Hematopoietic multipotent progenitor cell treated with erythropoietin and hydrocortisone succinate and interleukin-3 and kit ligand, for 15 days (in vitro differentiated cells): ENCODE measurements around the gene F10.

Experiments used
- DNase-seq: peaks from one replicate; pipeline ENCODE4 v3.0.0-alpha.2; 2015; ENCODE audit warnings: low spot score

Gene F10

DNA sequence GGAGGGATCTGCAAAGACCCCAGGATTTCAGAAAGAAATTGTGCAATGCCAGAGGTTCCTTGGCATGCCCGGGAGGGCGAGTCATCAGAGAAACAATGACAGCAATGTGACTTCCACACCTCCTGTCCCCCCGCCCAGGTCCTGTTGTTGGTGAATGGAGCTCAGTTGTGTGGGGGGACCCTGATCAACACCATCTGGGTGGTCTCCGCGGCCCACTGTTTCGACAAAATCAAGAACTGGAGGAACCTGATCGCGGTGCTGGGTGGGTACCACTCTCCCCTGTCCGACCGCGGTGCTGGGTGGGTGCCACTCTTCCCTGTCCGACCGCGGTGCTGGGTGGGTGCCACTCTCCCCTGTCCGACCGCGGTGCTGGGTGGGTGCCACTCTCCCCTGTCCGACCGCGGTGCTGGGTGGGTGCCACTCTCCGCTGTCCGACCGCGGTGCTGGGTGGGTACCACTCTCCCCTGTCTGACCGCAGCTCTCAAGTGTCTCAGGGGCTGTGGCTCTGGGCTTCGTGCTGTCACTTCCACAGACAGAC, 5.2 kb upstream of the F10 start:
- no peak for DNase-seq

DNA sequence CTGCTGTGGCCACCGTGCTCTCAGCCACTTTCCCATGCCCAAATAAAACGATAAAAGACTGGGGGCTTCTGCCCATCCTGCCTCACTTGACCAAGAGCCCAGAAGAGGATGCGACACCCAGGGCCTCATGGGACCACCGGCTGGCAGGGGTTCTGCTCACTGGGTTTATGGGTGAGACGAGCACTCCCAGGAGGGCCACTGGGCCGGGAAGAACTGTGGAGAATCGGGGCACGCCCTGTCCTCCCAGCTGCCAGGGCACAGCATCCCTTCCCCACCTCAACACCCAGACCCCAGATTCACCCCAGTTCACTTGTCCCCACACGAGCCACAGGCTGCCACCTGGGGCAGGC, 4.7 kb upstream of the F10 start:
- no peak for DNase-seq

DNA sequence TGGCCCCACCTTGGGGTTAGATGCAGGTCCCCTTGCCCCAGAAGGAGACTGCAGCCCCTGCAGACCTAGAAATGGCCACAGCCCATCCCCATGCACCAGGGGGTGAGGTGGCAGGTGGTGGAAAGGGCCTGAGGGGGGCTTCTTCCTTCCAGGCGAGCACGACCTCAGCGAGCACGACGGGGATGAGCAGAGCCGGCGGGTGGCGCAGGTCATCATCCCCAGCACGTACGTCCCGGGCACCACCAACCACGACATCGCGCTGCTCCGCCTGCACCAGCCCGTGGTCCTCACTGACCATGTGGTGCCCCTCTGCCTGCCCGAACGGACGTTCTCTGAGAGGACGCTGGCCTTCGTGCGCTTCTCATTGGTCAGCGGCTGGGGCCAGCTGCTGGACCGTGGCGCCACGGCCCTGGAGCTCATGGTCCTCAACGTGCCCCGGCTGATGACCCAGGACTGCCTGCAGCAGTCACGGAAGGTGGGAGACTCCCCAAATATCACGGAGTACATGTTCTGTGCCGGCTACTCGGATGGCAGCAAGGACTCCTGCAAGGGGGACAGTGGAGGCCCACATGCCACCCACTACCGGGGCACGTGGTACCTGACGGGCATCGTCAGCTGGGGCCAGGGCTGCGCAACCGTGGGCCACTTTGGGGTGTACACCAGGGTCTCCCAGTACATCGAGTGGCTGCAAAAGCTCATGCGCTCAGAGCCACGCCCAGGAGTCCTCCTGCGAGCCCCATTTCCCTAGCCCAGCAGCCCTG, 4.2 kb upstream of the F10 start:
- DNase-seq: no peak

DNA sequence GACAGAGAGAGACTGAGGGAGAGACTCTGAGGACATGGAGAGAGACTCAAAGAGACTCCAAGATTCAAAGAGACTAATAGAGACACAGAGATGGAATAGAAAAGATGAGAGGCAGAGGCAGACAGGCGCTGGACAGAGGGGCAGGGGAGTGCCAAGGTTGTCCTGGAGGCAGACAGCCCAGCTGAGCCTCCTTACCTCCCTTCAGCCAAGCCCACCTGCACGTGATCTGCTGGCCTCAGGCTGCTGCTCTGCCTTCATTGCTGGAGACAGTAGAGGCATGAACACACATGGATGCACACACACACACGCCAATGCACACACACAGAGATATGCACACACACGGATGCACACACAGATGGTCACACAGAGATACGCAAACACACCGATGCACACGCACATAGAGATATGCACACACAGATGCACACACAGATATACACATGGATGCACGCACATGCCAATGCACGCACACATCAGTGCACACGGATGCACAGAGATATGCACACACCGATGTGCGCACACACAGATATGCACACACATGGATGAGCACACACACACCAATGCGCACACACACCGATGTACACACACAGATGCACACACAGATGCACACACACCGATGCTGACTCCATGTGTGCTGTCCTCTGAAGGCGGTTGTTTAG, 3.3 kb upstream of the F10 start:
- no peak for DNase-seq

DNA sequence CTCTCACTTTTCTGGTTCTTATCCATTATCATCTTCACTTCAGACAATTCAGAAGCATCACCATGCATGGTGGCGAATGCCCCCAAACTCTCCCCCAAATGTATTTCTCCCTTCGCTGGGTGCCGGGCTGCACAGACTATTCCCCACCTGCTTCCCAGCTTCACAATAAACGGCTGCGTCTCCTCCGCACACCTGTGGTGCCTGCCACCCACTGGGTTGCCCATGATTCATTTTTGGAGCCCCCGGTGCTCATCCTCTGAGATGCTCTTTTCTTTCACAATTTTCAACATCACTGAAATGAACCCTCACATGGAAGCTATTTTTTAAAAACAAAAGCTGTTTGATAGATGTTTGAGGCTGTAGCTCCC, 2.8 kb upstream of the F10 start:
- no peak for DNase-seq

DNA sequence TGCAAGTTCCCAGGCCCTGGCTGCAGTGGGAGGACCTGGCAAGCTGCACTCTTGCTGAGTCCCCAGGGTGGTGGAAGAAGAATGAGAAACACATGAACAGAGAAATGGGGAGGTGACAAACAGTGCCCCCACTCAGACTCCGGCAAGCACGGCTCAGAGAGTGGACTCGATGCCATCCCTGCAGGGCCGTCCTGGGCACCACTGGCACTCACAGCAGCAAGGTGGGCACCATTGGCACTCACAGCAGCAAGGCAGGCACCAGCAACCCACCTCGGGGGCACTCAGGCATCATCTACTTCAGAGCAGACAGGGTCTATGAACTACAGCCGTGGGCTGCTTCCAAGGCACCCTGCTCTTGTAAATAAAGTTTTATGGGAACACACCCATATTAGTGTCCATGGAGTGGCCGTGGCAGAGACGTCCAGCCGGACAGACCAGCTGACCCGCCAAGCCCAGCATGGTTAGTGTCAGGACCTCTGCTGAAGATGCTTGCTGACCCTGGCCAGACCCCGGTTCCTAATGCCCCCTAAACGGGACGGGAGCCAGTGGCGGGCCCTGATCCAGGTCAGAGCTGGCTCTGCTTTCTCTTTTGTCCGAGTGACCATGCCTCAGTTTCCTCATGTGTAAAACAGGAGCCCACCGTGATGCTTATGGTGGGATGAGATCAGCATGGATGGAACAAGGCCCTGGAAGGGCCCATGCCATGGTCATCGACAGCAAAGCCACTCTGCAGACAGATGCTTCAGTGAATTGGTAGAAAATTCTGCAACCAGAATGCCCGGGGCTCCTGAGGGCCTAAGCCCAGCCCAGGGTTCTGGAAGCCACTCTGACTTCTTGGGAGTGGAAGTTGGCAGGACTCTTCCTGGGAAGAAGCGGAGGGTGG, 2.1 kb upstream of the F10 start:
- DNase-seq: no peak

DNA sequence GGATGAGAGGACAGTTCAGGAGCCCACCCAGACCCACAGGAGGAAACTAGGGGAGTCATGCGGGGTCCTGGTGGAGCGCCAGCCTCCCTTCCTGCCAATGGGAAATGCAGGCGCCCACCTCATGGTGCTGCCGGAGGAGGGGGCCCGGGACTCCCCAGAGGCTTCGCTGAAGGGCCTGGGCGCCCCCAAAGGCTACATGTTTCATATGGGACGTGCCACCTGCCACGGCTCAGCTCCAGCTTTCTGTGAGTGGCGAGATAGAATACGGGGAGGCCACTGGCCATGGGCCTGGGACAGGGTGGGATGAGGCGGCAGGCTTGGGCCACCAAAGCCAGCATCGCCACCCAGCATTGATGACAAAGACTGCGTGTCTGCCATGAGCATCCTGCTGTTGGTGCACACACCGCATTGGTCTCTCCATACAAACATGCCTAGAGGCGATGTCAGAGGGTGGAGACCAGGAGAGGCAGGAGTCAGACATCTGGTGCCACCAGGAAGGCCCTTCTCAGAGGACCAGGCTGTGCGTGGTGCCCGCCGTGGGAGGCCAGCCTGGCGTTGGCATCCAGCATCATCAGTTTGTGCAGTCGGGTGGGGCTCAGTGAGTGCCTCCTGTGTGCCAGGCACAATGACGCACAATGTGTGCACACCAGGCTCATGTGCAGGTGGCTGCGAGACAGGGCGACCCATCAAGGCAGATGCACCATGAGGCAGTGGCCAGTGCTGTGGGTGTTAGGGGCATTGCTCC, 1.2 kb upstream of the F10 start:
- DNase-seq: no peak

DNA sequence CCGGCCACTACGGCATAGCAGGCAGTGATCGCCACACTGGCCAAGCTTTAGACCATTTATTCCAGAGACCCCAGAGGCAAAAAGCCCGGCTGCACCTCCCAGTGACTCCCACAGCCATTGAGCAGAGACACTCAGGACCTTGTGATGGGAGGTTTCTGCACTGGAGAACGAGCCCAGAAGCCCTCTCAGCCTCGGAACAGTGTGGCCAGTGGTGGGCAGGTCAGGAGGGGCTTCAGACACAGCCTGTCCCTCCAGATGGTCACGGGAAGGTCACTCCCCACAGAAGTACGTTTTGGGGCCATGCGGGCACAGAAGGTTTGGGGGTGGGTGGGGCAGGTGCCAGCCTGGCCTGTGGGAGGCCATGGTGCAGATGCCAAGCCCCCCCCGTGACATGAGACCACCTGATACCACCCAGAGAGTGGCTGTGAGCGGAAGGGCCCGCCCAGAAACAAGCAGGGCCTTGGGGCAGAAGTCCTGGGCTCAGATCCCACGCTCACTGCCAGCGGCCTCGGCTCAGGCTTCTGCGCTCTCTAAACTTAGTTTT, 599 bp upstream of the F10 start:
- DNase-seq: no peak

DNA sequence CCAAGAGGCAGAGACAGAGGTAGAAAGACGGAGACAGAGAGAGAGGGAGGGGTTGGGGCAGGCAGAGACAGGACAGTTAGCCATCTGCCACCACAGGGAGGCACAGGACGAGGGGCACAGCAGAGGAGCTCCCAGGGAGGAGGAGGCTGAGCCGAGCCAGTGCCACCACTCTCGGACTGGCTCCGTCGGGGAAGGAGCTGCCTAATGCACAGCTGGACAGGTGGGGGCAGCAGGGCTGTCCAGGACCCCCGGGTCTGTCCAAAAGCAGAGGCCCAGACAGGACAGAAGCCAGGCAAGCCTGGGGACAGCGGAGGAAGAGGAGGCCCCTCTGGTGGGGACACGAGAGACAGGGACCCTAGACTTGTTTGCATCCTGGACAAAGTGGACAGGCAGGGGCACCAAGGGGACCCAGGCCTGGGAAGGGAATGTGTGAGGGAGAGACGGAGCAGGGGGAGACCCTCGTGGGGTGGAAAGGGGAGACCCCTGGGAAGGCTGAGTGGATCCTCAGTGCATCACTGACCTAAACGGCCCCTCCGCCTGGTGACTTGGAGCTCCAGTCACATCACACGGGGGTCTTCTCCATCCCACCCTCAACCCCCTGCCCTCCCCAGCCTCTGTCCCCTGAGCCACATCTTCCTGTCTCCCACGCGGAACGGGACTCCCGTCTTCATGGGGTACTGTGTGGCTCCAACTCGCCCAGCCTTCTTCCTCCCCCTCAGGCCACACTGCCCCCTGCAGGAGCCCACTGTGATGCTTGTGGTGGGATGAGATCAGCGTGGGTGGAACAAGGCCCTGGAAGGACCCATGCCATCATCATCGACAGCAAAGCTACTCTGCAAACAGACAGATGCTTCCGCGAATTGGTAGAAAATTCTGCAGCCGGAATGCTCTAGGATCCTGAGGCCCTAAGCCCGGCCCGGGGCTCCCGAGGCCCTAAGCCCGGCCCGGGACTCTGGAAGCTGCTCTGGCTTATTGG, 915 bp downstream of the F10 start:
- no peak for DNase-seq

DNA sequence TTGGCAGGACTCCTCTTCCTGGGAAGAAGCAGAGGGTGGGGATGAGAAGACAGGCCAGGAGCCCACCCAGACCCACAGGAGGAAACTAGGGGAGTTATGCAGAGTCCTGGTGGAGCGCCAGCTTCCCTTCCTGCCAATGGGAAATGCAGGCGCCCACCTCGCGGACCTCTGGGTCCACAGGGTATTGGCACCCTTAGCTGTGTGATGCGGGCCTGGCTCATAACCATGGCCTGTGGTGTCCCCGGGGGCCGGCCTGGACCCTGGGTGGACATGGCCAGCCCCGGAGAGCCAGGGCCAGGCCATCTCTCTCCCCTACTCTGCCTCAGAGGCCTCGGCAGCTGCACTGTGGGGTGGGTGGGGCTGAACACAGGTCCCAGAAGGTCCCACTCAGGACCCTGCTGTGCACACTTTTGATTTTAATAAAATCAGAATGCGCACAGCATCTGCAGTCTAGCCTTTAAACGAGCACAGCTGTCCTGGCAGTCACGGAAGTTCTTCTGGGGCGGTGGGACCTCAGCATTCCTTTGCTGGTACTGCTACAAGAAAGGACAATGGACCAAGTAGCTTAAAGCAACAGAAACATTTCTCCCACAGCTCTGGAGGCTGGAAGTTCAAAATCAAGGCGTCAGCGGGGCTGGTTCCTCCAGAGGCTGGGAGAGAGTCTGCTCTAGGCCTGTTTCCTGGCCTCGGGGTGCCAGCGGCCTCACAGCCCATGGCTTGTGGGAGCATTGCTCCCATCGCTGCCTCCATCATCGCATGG, 1.8 kb downstream of the F10 start:
- DNase-seq: no peak

DNA sequence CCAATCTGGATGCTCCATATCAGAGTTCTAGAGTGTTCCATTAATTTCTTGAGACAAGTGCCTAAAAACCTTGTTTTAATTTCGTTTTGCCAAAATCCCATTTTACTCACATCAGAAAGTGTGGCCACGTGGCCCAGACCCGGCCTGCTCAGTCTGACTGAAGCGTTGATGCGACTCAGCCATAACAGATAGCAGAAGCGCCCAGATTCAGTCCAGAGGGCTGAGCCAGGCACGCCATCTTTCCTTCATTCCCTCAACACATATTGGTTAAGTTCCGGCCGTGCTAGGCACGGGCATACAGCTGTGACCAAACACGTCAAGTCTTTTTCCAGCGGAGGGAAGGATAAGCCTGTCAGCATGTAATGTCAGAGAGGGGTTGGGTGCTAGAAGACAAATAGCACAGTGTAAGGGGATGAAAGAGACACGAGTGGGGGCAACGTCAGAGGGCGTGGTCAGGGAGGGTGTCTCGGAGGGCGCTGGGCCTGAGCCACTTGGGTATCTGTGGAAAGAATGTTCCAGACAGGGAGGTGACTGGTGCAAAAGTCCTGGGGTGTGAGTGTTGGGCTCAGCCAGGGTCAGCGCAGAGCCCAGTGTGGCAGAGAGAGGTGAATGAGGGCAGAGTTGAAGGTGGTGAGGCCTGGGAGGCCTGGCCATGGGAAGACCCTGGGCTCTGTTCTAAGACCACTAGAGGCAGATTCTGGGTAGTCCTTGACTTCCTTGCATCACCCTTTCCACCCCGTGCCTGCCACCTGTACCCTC, 3.1 kb downstream of the F10 start:
- no peak for DNase-seq

DNA sequence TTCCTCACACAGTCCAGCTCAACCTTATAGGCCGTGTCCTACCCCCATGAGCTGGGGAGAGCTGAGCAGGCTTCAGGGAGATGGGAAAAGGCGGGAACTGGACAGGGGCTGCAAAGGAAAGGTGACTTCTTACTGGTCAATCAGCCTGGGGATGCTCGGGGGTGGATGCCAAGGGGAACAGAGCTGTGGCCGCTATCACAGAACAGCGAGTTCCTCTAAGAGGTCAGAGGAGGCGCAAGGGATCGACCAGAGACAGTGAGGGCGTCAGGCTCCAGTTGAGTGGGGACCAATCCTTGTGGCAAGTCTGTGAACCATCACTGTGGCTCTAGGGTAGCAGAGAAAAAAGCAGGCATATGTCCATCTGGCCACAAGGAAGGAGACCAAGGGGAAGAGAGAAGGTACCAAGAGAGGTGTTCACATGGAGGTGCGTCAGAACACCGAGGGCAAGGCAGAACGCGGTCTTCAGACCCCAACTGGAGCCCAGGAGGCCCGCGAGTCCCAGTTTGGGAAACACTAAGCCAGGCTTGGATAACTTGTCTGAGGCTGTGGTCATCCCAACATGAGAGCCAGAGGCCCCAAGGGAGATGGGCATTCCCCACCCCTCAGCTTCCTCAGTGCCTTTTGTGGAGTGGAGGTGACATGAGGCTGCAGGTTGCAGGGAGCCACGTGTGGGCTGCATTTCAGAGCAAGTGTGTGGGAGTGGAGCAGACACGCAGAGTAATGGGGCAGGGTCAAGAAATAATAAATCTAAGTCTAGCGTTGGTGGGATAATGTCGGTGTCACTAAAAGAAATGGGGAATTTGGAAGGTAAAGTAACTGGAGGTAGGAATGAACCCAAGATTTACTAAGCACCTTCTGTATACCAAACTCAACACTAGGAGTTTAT, 3.9 kb downstream of the F10 start:
- DNase-seq: no peak

DNA sequence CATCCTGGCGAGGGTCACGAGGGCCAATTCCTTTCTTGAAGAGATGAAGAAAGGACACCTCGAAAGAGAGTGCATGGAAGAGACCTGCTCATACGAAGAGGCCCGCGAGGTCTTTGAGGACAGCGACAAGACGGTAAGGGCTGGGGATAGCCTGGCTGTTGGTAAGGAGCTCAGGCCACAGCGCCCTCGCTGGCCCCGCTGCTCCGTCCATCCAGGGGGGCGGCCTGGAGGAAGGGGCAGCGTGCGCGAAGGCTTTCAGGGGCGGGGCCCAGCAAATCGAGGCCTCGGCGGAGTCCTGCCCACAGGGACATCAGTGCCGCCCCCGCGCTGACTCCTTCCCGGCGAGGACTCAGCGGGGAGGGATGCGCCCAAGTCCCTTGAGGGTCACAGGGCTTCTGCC, 6.9 kb downstream of the F10 start:
- DNase-seq: no peak

DNA sequence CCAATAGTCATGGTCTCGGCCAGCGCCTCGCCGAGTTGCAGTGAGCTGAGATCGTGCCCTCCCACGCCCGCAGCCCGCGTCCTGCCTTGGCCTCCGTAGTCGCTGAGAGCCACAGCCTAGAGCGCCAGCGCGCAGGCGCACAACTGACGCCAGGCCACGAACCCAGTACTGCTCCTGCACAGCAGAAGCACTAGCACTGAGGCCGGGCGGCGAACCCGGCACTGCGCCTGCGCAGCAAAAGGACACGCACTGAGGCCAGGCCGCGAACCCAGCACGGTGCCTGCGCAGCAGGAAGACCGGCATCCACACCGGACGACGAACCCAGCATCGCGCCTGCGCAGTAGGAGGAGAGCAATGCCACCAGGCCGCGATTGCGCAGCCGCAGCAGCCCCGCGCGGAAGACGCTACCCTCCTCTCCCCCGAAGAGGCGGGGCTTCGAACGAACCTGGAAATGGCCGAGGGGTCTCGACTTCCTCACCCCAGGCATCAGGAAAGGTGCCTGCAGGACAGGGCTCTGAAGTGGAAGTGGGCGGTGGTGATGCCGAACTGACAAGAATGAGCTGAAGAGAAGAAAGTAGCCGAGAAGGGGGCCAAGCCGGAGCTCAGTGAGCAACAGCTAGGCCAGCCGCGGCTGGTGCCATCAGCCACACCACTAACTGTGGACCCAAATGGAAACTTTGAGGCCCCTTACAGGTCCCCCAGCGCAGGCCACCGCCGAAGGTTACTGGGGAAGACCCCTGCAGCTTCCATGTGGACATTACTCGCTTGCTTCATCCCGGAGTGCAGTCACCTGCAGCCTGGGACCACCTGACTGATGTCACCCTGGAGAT, 7.5 kb downstream of the F10 start:
- DNase-seq: no peak

DNA sequence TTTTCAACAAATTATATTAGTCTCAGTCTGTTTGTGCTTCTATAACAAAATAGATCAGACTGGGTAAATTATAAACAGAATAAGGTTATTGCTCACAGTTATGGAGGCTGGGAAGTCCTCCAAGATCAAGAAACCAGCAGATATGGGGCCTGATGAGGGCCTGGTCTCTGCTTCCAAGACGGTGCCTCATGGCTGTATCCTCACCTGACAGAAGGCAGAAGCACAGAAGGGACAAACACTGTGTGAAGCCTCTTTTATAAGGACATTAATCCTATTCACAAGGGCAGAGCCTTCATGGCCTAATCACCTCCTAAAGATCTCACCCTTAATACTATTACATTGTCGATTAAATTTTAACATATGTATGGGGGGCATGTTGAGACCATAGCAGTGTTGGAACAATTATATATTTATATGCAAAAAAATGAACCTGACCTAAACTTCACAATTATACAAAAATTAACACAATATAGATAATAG, 12.7 kb downstream of the F10 start:
- no peak for DNase-seq

DNA sequence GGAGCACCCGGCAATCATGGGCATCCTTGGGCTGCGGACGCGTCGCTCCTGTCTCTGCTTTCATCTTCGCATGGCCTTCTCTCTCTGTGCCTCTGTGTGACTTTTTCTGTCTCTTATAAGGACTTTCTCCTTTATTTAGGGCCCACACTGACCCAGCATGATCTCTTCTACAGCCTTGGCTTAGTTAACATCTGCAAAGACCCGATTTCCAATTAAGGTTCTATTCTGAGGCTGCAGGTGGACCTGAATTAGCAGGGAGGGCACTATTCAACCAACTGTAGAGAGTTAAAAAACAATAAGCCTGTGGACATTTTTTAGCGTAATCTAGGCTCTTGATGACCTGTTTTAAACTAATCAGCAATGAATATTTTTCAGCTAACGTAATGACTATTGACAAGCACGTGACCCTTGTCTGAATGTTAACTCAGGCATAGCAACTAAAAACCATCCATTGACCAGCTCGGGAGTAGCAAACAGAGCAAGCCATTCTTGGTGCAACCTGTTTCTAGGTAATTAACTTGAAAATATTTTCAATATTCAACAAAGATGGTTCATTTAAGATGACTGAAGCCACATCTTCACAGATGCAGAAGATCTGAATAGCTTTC, 15.2 kb downstream of the F10 start:
- no peak for DNase-seq
